Glomerular endothelial cell (primary cell): ENCODE measurements around the gene IPCEF1. TPM values are rescaled to one million over a fixed set of nuclear protein-coding genes. Genes with fewer than 3 reads are reported as not detected.

Experiments used
- DNase-seq: peaks from one replicate; pipeline ENCODE4 v3.0.0-alpha.2; 2011; ENCODE audit warnings: low read depth, low spot score; ENCODE audit errors: extremely low read depth
- total RNA-seq: library from RNA; depleted of rRNA; stranded (reverse); fragments of >200 nt; gene quantifications from 2 replicates; pipeline ENCODE4 v1.2.3, GENCODE V29; 2015

Gene IPCEF1
- total RNA-seq, 1 donor from 2014 or later = 1.9 TPM

- no peak for DNase-seq
Observed at GRCh38 chr6:154373971-154374370, 17.4 kb upstream of the IPCEF1 start.

- DNase-seq = no peak
Observed at GRCh38 chr6:154371281-154371680, 14.7 kb upstream of the IPCEF1 start.

- no peak for DNase-seq
Observed at GRCh38 chr6:154370545-154370944, 13.9 kb upstream of the IPCEF1 start.

GRCh38 chr6:154367839-154368695 is 11.5 kb upstream of the IPCEF1 start:
- no peak for DNase-seq

GRCh38 chr6:154367336-154367735 is 10.7 kb upstream of the IPCEF1 start:
- no peak for DNase-seq

GRCh38 chr6:154363821-154364220 is 7.2 kb upstream of the IPCEF1 start:
- DNase-seq = no peak

GRCh38 chr6:154361476-154361875 is 4.9 kb upstream of the IPCEF1 start:
- DNase-seq = no peak

- no peak for DNase-seq
Observed at GRCh38 chr6:154360476-154360875, 3.9 kb upstream of the IPCEF1 start.

- no peak for DNase-seq
Observed at GRCh38 chr6:154359679-154360078, 3.1 kb upstream of the IPCEF1 start.

GRCh38 chr6:154359161-154359574 is 2.6 kb upstream of the IPCEF1 start:
- no peak for DNase-seq

GRCh38 chr6:154358019-154358545 is 1.5 kb upstream of the IPCEF1 start:
- no peak for DNase-seq

- DNase-seq = no peak
Observed at GRCh38 chr6:154356113-154356512, 490 bp downstream of the IPCEF1 start.

GRCh38 chr6:154354265-154354777 is 2.3 kb downstream of the IPCEF1 start:
- DNase-seq = no peak

- no peak for DNase-seq
Observed at GRCh38 chr6:154353626-154354025, 3.0 kb downstream of the IPCEF1 start.

- no peak for DNase-seq
Observed at GRCh38 chr6:154352898-154353585, 3.6 kb downstream of the IPCEF1 start.

GRCh38 chr6:154350293-154350692 is 6.3 kb downstream of the IPCEF1 start:
- no peak for DNase-seq

- DNase-seq = no peak
Observed at GRCh38 chr6:154347981-154348380, 8.6 kb downstream of the IPCEF1 start.

GRCh38 chr6:154345811-154346210 is 10.8 kb downstream of the IPCEF1 start:
- DNase-seq = no peak

- no peak for DNase-seq
Observed at GRCh38 chr6:154343473-154344308, 12.9 kb downstream of the IPCEF1 start.

GRCh38 chr6:154341871-154342270 is 14.7 kb downstream of the IPCEF1 start:
- no peak for DNase-seq

GRCh38 chr6:154341336-154341735 is 15.3 kb downstream of the IPCEF1 start:
- DNase-seq = no peak
